PC-3 (cell line): Measurements from ENCODE around the gene KIAA1549.

Experiments
- CTCF ChIP-seq: fragments of 300-600 bp; sonication (generic); conservative IDR thresholded peaks from 2 replicates; pipeline ENCODE4 v1.5.1; 2017; ENCODE audit warnings: antibody characterized with exemption, low read depth, mild to moderate bottlenecking, low read length
- EZH2 ChIP-seq: fragments of 300-600 bp; sonication (generic); IDR thresholded peaks from one replicate; pipeline ENCODE4 v1.6.1; 2017; ENCODE audit warnings: antibody characterized with exemption, mild to moderate bottlenecking, low read length; ENCODE audit not compliant: unreplicated experiment

GRCh38 chr7:138958391-138958956, 22.7 kb downstream of the KIAA1549 start:
- TF ChIP-seq CTCF: no peak
- no peak for TF ChIP-seq EZH2
